Measurements from ENCODE around the gene SEL1L3.

The SEL1L3 gene

GRCh38 chr4:25834411-25835107 is 28.2 kb downstream of the SEL1L3 start:
- no peaks in the 10 kb centered on the region for H3K27me3 ChIP-seq (ENCODE audit: control insufficient read depth, insufficient read depth, low read length)
- no peak overlapping the region for H2AFZ ChIP-seq
- H3K4me2 ChIP-seq (ENCODE audit: low read length) = no peak overlapping the region
- no peak overlapping the region for H3K9ac ChIP-seq
- H3K36me3 ChIP-seq (ENCODE audit: control insufficient read depth, insufficient read depth, low read length) = no peaks in the 10 kb centered on the region
- no peaks in the 10 kb centered on the region for H3K79me2 ChIP-seq
- H3K4me1 ChIP-seq = no peaks in the 10 kb centered on the region
- no peak for TF ChIP-seq CTCF (IDR thresholded peaks at IDR 0.05)
- no peaks in the 10 kb centered on the region for H3K9me3 ChIP-seq (ENCODE audit: control insufficient read depth, low read length)
- H3K27ac ChIP-seq = no peak overlapping the region
- H3K4me3 ChIP-seq (ENCODE audit: low read depth, low read length) = no peak overlapping the region

DNA sequence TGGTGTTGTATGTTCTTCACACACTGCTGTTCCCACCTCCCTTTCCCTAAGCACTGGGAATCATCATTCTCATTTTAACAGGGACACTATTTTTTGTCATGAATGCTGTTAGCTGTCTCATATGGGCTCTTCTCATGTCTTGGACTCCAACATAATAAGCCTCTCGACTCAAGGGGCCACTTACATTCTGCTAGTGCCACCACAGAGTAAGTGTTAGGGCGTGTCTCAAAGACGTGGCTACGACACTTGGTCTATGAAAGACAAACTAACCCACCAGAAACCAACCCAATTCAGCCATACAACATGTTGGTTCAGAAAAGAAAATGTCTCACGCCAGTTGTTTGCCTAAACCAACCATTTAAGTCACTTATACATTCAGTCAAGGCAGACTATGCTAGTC is 32.2 kb downstream of the SEL1L3 start:
- H3K27me3 ChIP-seq (ENCODE audit: control insufficient read depth, insufficient read depth, low read length) = no peaks in the 10 kb centered on the region
- H3K9me3 ChIP-seq (ENCODE audit: control insufficient read depth, low read length) = no peaks in the 10 kb centered on the region
- no peaks in the 10 kb centered on the region for H3K4me1 ChIP-seq
- H2AFZ ChIP-seq = no peak overlapping the region
- H3K4me3 ChIP-seq (ENCODE audit: low read depth, low read length) = no peak overlapping the region
- H3K4me2 ChIP-seq (ENCODE audit: low read length) = no peak overlapping the region
- no peaks in the 10 kb centered on the region for H3K79me2 ChIP-seq
- no peaks in the 10 kb centered on the region for H3K36me3 ChIP-seq (ENCODE audit: control insufficient read depth, insufficient read depth, low read length)
- no peak overlapping the region for H3K27ac ChIP-seq
- TF ChIP-seq CTCF (IDR thresholded peaks at IDR 0.05) = no peak
- no peak overlapping the region for H3K9ac ChIP-seq

GRCh38 chr4:25827897-25828296 is 34.9 kb downstream of the SEL1L3 start:
- no peak overlapping the region for H2AFZ ChIP-seq
- H3K4me2 ChIP-seq (ENCODE audit: low read length) = no peak overlapping the region

GRCh38 chr4:25827373-25827772 is 35.4 kb downstream of the SEL1L3 start:
- Histone ChIP-seq H3K4me1 (no peaks in the 10 kb centered on the region), H3K79me2 (no peaks in the 10 kb centered on the region), H3K4me2 (ENCODE audit: low read length) (no peak overlapping the region), H3K4me3 (ENCODE audit: low read depth, low read length) (no peak overlapping the region), H3K27me3 (ENCODE audit: control insufficient read depth, insufficient read depth, low read length) (no peaks in the 10 kb centered on the region), H3K36me3 (ENCODE audit: control insufficient read depth, insufficient read depth, low read length) (no peaks in the 10 kb centered on the region), H3K9me3 (ENCODE audit: control insufficient read depth, low read length) (no peaks in the 10 kb centered on the region), H3K27ac (no peak overlapping the region), H3K9ac (no peak overlapping the region), H2AFZ (no peak overlapping the region)
- no peak for TF ChIP-seq CTCF (IDR thresholded peaks at IDR 0.05)

More at GRCh38 chr4:25827897-25828296, 34.9 kb downstream of the SEL1L3 start:
- Histone ChIP-seq H3K27ac (no peak overlapping the region), H3K9ac (no peak overlapping the region), H3K79me2 (no peaks in the 10 kb centered on the region), H3K4me1 (no peaks in the 10 kb centered on the region), H3K9me3 (ENCODE audit: control insufficient read depth, low read length) (no peaks in the 10 kb centered on the region), H3K4me3 (ENCODE audit: low read depth, low read length) (no peak overlapping the region), H3K27me3 (ENCODE audit: control insufficient read depth, insufficient read depth, low read length) (no peaks in the 10 kb centered on the region), H3K36me3 (ENCODE audit: control insufficient read depth, insufficient read depth, low read length) (no peaks in the 10 kb centered on the region)
- no peak for TF ChIP-seq CTCF (IDR thresholded peaks at IDR 0.05)
